ENCODE results near the gene REN.

- TF ChIP-seq CTCF (conservative IDR thresholded peaks at IDR 0.05) (no peak), EZH2 (IDR thresholded peaks at IDR 0.05; ENCODE audit: low read depth) (no peak)
Observed at GRCh38 chr1:204136814-204137213, 29.3 kb downstream of the REN start.

Measured in PC-9 (cell line).